Astrocyte of the cerebellum (primary cell): ENCODE data around the gene OGDHL.
"Not testable (repeated sequence)": the region's sequence is repeated elsewhere in the genome, so short reads cannot be mapped to it uniquely, and the experiment has no call there.

Experiments
- DNase-seq: peaks from one replicate; pipeline ENCODE4 v3.0.0-alpha.2; 2011; ENCODE audit warnings: low read depth
- H3K4me3 ChIP-seq: 2 replicates; pipeline ENCODE4 v1.5.1; 2011; ENCODE audit warnings: mild to moderate bottlenecking, low read depth, low read length, moderate library complexity
- in situ Hi-C: cut with HindIII; loops from 2 replicates; pipeline ENCODE4 v1.10.0; 2017; ENCODE audit warnings: low sequenced_read_pairs
- TF ChIP-seq, protein P1 (sequence below): IDR thresholded peaks from 2 replicates; pipeline ENCODE4 v1.5.1; 2012; ENCODE audit warnings: low read length, low read depth, moderate library complexity, mild to moderate bottlenecking; ENCODE audit errors: missing control alignments

OGDHL gene

DNA sequence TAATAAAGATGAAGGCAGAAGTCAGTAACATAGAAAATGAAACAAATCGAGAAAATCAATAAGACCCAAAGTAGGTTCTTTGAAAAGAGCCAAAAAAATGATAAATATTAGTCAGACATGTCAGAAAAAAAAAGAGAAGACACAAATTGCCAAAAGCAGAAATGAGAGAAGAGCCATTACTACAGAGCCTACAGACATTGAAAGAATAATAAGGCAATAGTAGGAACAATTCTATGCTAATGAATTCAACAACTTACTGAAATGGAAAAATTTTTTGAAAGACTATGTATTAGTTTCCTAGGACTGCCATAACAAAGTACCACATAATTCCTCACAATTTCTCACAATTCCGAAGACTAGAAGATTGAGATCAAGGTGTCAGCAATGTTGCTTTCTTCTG lies 35.5 kb downstream of the OGDHL start:
- TF ChIP-seq, protein P1, sequence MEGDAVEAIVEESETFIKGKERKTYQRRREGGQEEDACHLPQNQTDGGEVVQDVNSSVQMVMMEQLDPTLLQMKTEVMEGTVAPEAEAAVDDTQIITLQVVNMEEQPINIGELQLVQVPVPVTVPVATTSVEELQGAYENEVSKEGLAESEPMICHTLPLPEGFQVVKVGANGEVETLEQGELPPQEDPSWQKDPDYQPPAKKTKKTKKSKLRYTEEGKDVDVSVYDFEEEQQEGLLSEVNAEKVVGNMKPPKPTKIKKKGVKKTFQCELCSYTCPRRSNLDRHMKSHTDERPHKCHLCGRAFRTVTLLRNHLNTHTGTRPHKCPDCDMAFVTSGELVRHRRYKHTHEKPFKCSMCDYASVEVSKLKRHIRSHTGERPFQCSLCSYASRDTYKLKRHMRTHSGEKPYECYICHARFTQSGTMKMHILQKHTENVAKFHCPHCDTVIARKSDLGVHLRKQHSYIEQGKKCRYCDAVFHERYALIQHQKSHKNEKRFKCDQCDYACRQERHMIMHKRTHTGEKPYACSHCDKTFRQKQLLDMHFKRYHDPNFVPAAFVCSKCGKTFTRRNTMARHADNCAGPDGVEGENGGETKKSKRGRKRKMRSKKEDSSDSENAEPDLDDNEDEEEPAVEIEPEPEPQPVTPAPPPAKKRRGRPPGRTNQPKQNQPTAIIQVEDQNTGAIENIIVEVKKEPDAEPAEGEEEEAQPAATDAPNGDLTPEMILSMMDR, result no peak
- no peak overlapping the region for H3K4me3 ChIP-seq
- in situ Hi-C loops, result no loop called here
- no peak for DNase-seq

DNA sequence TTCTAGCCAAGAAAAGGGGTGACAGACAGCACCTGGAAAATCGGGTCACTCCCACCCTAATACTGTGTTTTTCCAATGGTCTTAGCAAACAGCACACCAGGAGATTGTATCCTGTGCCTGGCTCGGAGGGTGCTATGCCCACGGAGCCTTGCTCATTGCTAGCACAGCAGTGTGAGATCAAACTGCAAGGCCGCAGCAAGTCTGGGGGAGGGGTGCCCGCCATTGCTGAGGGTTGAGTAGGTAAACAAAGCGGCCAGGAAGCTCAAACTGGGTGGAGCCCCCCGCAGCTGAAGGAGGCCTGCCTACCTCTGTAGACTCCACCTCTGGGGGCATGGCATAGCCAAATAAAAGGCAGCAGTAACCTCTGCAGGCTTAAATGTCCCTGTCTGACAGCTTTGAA lies 47.0 kb downstream of the OGDHL start:
- in situ Hi-C loops, H3K4me3 ChIP-seq, DNase-seq: not testable (repeated sequence)

DNA sequence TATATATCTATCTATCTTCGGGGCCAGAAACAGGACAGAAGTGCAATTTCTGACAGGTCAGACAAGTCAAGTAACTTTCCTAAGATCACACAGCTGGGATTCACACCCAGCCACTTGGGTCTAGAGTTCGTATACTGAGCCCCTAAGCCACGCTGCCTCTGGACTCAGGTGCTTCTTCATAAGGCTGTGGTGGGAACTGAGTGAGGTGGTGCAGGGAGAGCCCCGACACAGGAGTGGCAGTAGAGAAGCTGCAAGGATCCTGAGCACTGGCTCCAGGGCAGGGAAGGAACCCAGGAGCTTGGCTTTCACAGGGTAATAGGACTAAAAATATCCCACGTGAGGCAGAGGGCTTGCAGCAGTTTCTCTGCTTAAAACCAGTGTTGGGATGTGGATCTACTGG lies 48.9 kb downstream of the OGDHL start:
- TF ChIP-seq, protein P1, result no peak
- no peak overlapping the region for H3K4me3 ChIP-seq
- in situ Hi-C loops, result no loop called here
- DNase-seq, result no peak

DNA sequence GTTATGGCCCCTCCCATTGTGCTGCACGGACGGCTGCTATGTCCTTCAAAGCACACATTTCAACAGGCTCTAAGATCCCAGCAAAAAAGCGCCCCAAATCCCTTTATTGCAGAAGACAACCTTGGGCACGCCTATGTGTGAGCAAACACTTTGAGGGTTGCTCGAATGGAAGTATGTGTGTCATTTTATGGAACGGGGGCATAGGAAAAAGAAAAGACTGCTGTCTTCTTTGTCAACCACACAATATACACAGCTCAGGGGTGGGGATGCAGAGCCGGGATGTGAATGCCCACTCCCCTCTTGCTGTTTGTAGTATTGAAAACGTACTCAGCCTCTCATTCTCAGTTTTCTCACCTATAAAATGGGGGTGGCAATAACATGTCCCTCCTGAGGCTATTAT lies 50.6 kb downstream of the OGDHL start:
- in situ Hi-C loops, result no loop called here
- TF ChIP-seq, protein P1, result no peak
- no peak overlapping the region for H3K4me3 ChIP-seq
- DNase-seq, result no peak

DNA sequence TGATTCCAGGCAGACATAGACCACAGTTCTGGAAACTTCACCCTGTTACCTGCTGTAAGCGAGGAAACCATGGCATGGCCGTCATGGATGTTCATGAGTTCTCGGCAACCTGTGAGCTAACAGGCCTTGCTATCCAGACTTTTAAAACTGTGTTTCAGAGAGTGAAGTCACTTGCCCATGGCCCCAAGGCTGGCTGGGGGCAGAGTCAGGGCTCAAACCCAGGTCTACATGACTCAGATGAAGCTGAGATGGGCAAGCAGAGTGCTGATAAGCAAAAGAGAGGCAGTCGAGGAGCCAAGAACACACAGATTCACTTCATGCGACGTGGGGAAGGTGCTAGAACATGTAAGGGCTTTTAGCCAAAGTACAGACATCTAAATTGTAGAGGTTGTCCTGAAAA lies 51.2 kb downstream of the OGDHL start:
- in situ Hi-C loops, result no loop called here
- TF ChIP-seq, protein P1, result no peak

DNA sequence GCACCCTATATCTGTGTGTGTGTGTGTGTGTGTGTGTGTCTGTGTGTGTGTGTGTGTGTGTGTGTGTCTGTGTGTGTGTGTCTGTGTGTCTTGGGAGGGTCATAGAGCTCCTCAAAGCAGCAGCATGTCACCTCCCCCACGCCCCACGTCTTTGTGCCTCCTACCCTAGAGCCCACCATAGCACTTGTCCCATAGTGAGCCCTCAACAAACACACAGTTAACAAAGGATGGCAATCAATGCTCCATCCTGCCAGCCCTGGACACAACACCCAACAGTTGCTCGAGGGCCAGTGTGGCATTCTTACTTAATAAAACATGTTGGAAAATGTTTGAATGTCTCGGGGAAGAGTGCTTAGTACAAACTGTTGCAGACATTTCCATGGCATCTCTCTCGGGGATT lies 52.2 kb downstream of the OGDHL start:
- TF ChIP-seq, protein P1, result no peak
- H3K4me3 ChIP-seq, result no peak overlapping the region
- no peak for DNase-seq
- in situ Hi-C loops, result no loop called here

More for the DNA sequence above, 51.2 kb downstream of the OGDHL start:
- no peak for DNase-seq
- no peak overlapping the region for H3K4me3 ChIP-seq

DNA sequence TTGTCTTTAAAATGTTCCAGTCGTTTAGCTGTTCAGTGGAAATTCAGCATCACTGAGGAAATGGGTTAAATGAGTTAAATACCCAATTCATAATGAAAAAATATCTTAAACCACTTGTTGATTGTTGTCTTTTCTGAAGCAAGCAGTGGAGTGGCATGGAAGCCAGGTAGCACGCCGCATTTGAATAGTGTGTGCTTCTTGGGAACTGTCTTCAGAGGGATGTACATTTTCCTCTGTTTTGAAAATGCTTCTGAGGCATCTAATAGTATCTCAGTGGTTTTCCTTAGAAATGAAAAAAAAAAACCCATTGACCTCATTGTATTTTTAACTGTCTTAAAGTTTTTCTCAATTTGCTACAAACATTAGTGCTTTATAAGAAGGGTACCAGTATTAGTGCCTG lies 54.5 kb downstream of the OGDHL start:
- in situ Hi-C loops, result no loop called here
- DNase-seq, result no peak
- TF ChIP-seq, protein P1, result no peak
- no peak overlapping the region for H3K4me3 ChIP-seq
